NT2/D1 (cell line): ENCODE results near the gene SVIP.

ENCODE experiments used
- YY1 ChIP-seq: IDR thresholded peaks from 2 replicates; pipeline ENCODE4 v1.6.1; 2011; ENCODE audit not compliant: insufficient read length, insufficient read depth
- ZNF274 ChIP-seq: IDR thresholded peaks from 2 replicates; pipeline ENCODE4 v1.6.1; 2011; ENCODE audit warnings: mild to moderate bottlenecking, low read depth, low read length

GRCh38 chr11:22795914-22796313 is 33.7 kb downstream of the SVIP start:
- TF ChIP-seq ZNF274 (no peak), YY1 (no peak)
